B cell (primary cell): Measurements from ENCODE around the gene SLC25A5. TPM values are rescaled to one million over a fixed set of nuclear protein-coding genes. Genes with fewer than 3 reads are reported as not detected.

Experiments used
- ATAC-seq: fragments of 200-7000 bp; cut with Tn5 transposase; one replicate; pipeline ENCODE4 v1.10.0; 2021; ENCODE audit warnings: low read depth, mild to moderate bottlenecking, moderate number of reproducible peaks, moderate library complexity
- CTCF ChIA-PET: fragments of 350-600 bp; sonication (Branson Sonifier 250); formaldehyde crosslinking; loops from one replicate; lab custom pipeline; 2021; ENCODE audit warnings: antibody characterized with exemption, inconsistent platforms; lab: Charles Lee
- POLR2A ChIA-PET: fragments of 350-600 bp; sonication (Branson Sonifier 250); formaldehyde crosslinking; loops from one replicate; lab custom pipeline; 2021; ENCODE audit warnings: antibody characterized with exemption; lab: Charles Lee
- DNase-seq: peaks from one replicate; pipeline ENCODE4 v3.0.0; 2013
- H2AFZ ChIP-seq: 2 replicates; pipeline ENCODE4 v1.6.1; 2012; ENCODE audit warnings: mild to moderate bottlenecking, low read depth, low read length; ENCODE audit not compliant: insufficient read depth, poor library complexity, severe bottlenecking
- H3K27ac ChIP-seq, 2 donors: 1 replicate in 1 of 2; 2 replicates in 1 of 2; pipeline ENCODE4 v1.5.1; 2012 to 2013; ENCODE audit warnings: low read length in 2 of 2, mild to moderate bottlenecking in 2 of 2, moderate library complexity in 1 of 2
- H3K27me3 ChIP-seq, 4 experiments: fragments of 200-600 bp in 1 of 4; sonication (generic) in 1 of 4; replicated peaks in 1 of 4; 1 replicate in 2 of 4; 2 replicates in 2 of 4; pipeline versions ENCODE4 v1.6.1 to v1.7.0; 2013 to 2016; ENCODE audit warnings: low read length in 3 of 4, mild to moderate bottlenecking in 2 of 4, mixed read lengths in 1 of 4, moderate library complexity in 1 of 4; ENCODE audit not compliant: insufficient read depth in 4 of 4, control insufficient read depth in 3 of 4; ENCODE audit errors: control extremely low read depth in 1 of 4
- H3K36me3 ChIP-seq, 2 experiments: replicated peaks in 1 of 2; 1 replicate in 1 of 2; 2 replicates in 1 of 2; pipeline versions ENCODE4 v1.6.1 to v1.7.1; 2013; ENCODE audit warnings: low read length in 1 of 2; ENCODE audit not compliant: insufficient read depth in 2 of 2, control insufficient read depth in 1 of 2; ENCODE audit errors: control extremely low read depth in 1 of 2, extremely low read depth in 1 of 2
- H3K4me1 ChIP-seq, 2 donors: fragments of 200-600 bp in 1 of 2; sonication (generic) in 1 of 2; 1 replicate in 1 of 2; 2 replicates in 1 of 2; pipeline versions ENCODE4 v1.5.1 to v1.6.1; 2013 to 2017; ENCODE audit warnings: low read length in 2 of 2; ENCODE audit not compliant: control insufficient read depth in 2 of 2, insufficient read depth in 2 of 2
- H3K4me2 ChIP-seq: replicated peaks from 2 replicates; pipeline ENCODE3; 2012; ENCODE audit warnings: mild to moderate bottlenecking, low read depth, low read length; ENCODE audit not compliant: poor library complexity, severe bottlenecking
- H3K4me3 ChIP-seq, 5 experiments: fragments of 200-600 bp in 1 of 5; sonication (generic) in 1 of 5; 1 replicate in 3 of 5; 2 replicates in 2 of 5; pipeline versions ENCODE4 v1.5.1 to v1.7.0; 2011 to 2016; ENCODE audit warnings: low read length in 4 of 5, mild to moderate bottlenecking in 4 of 5, low read depth in 2 of 5, control low read depth in 1 of 5, moderate library complexity in 1 of 5; ENCODE audit not compliant: insufficient read depth in 1 of 5; ENCODE audit errors: control extremely low read depth in 1 of 5, extremely low read depth in 1 of 5
- H3K79me2 ChIP-seq: fragments of 200-600 bp; sonication (generic); one replicate; pipeline ENCODE4 v1.6.0; 2016; ENCODE audit warnings: low read length; ENCODE audit not compliant: control insufficient read depth, insufficient read depth
- H3K9ac ChIP-seq: fragments of 200-600 bp; sonication (generic); 2 replicates; pipeline ENCODE4 v1.6.1; 2017; ENCODE audit warnings: mild to moderate bottlenecking, low read length, moderate library complexity
- H3K9me3 ChIP-seq, 3 donors: one replicate each; pipeline versions ENCODE4 v1.6.1 to v1.7.1; 2013; ENCODE audit warnings: low read length in 2 of 3; ENCODE audit not compliant: control insufficient read depth in 2 of 3, insufficient read depth in 1 of 3; ENCODE audit errors: control extremely low read depth in 1 of 3
- H4K20me1 ChIP-seq: 2 replicates; pipeline ENCODE4 v1.6.0; 2012; ENCODE audit warnings: mild to moderate bottlenecking, low read length; ENCODE audit not compliant: insufficient read depth, control insufficient read depth, poor library complexity, severe bottlenecking
- H3K27ac Mint-ChIP-seq: one replicate; pipeline ENCODE4 v1.8.0; 2021; ENCODE audit warnings: mixed read lengths
- H3K27me3 Mint-ChIP-seq: one replicate; pipeline ENCODE4 v1.8.0; 2021; ENCODE audit warnings: mixed read lengths
- H3K4me1 Mint-ChIP-seq: one replicate; pipeline ENCODE4 v1.8.0; 2021; ENCODE audit warnings: mixed read lengths
- H3K4me3 Mint-ChIP-seq: one replicate; pipeline ENCODE4 v1.8.0; 2021; ENCODE audit warnings: mixed read lengths
- H3K9me3 Mint-ChIP-seq: one replicate; pipeline ENCODE4 v1.8.0; 2022; ENCODE audit warnings: mixed read lengths; ENCODE audit not compliant: insufficient read depth
- CTCF ChIP-seq: fragments of 200-600 bp; IDR thresholded peaks from one replicate; pipeline ENCODE4 v1.8.0; 2022; ENCODE audit warnings: antibody characterized with exemption, mild to moderate bottlenecking
- EZH2 ChIP-seq: IDR thresholded peaks from 2 replicates; pipeline ENCODE4 v1.6.1; 2012; ENCODE audit warnings: borderline replicate concordance, low read depth, mild to moderate bottlenecking, moderate library complexity, low read length; ENCODE audit not compliant: insufficient read depth, poor library complexity, severe bottlenecking
- WGBS: methylation state at CpG from one replicate; pipeline ENCODE4 v1.1.5; 2013; ENCODE audit warnings: missing lambda C conversion rate; ENCODE audit not compliant: insufficient coverage; 5-methylcytosine and 5-hydroxymethylcytosine counted together
- intact Hi-C: fragments of 100-400 bp; cut with micrococcal nuclease; formaldehyde crosslinking; loops from one replicate; pipeline ENCODE4 v1.10.0; 2022
- polyA plus RNA-seq: library from polyadenylated mRNA; depleted of rRNA; stranded (reverse); fragments of >200 nt; gene quantifications from 2 replicates; pipeline ENCODE4 v1.2.3, GENCODE V29; 2012
- total RNA-seq, 2 donors: library from RNA; stranded (reverse); fragments of 120-200 nt in 1 of 2; gene quantifications; 1 replicate in 1 of 2; 2 replicates in 1 of 2; pipeline versions ENCODE4 v1.2.3 to v1.2.4, GENCODE V29; 2013 to 2022

The SLC25A5 gene
- total and polyA plus RNA-seq, 2 donors (not counting 1 experiment from before 2014, with no cell fraction given) = 142 to 443 TPM

GRCh38 chrX:119419898-119420297 lies 48.3 kb upstream of the SLC25A5 start:
- Histone ChIP-seq H3K9ac (no peak overlapping the region), H3K27ac (no peak overlapping the region), H3K4me2 (no peak overlapping the region), H3K79me2 (no peaks in the 10 kb centered on the region), H3K4me3 (no peak overlapping the region), H3K9me3 (no peaks in the 10 kb centered on the region), H3K27me3 (no peaks in the 10 kb centered on the region), H2AFZ (no peak overlapping the region), H4K20me1 (no peaks in the 10 kb centered on the region), H3K4me1 (no peaks in the 10 kb centered on the region), H3K36me3 (no peaks in the 10 kb centered on the region)
- ChIA-PET POLR2A (no interaction called here), CTCF (interaction anchor here (0.7 kb wide), 1 partner anchor 439 kb away, joined by 3 read pairs; no protein-coding TSS in a partner anchor)
- H3K4me3 Mint-ChIP-seq = no peak overlapping the region
- H3K9me3 Mint-ChIP-seq = no peaks in the 10 kb centered on the region
- intact Hi-C loops = no loop called here
- TF ChIP-seq EZH2 = no peak
- TF ChIP-seq CTCF = no peak
- ATAC-seq = no peak
- no peaks in the 10 kb centered on the region for H3K27me3 Mint-ChIP-seq
- H3K27ac Mint-ChIP-seq = no peak overlapping the region
- no CpG with 5 or more reads among the region's 2 CpGs for WGBS
- no peak for DNase-seq
- peaks cover 3% of the 10 kb centered on the region for H3K4me1 Mint-ChIP-seq

DNA sequence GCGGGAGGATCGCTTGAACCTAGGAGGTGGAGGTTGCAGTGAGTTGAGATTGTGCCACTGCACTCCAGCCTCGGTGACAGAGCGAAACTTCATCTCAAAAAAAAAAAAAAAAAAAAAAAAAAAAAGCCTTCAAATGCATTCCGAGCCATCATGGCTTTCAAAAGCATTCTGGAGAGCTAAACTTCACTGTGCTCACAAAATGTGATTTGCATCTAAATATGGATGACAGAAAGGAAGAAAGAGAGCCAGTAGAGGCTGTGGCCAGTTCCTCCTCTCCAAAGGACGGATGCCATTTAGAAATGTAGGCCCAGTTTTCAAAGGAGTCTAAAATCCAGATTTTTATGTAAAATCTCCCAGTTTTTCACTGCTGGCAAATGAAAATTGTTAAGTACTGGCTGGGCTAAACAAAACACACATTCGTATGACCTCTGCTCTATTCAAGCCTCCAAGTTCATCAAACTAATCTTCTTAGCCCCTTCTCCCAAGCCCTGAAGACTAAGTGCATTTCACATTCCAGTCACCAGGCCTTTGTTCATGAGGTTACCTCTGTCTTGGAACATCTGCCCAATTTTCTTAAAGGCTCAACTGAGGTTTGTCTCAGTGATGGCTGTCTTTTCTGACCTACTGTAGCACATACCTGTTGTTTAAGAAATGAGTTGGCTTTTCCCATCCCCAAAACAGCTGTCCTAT lies 47.1 kb upstream of the SLC25A5 start:
- Histone ChIP-seq H2AFZ (no peak overlapping the region), H3K27me3 (no peaks in the 10 kb centered on the region), H3K4me3 (no peak overlapping the region), H3K27ac (no peak overlapping the region), H4K20me1 (no peaks in the 10 kb centered on the region), H3K9me3 (no peaks in the 10 kb centered on the region), H3K4me2 (no peak overlapping the region), H3K36me3 (no peaks in the 10 kb centered on the region), H3K9ac (no peak overlapping the region), H3K4me1 (peaks cover 6 to 8% of the 10 kb centered on the region in 2 donors), H3K79me2 (no peaks in the 10 kb centered on the region)
- Mint-ChIP-seq H3K27ac (no peak overlapping the region), H3K9me3 (no peaks in the 10 kb centered on the region), H3K4me3 (no peak overlapping the region), H3K27me3 (no peaks in the 10 kb centered on the region), H3K4me1 (peaks cover 14% of the 10 kb centered on the region)
- ChIA-PET CTCF (interaction anchor here (0.6 kb wide), 1 partner anchor 523 kb away, joined by 3 read pairs; the partner anchor contains the start of gene NKAP), POLR2A (no interaction called here)
- WGBS = no CpG with 5 or more reads among the region's 7 CpGs
- no peak for ATAC-seq
- TF ChIP-seq CTCF = no peak
- TF ChIP-seq EZH2 = no peak
- intact Hi-C loops = no loop called here
- no peak for DNase-seq
